HG02884 (cell line): ENCODE measurements around the gene MIB2.
"Not testable (repeated sequence)": the region's sequence is repeated elsewhere in the genome, so short reads cannot be mapped to it uniquely, and the experiment has no call there.

Experiments used
- ATAC-seq: cut with Tn5 transposase; IDR thresholded peaks from one replicate; pipeline ENCODE4 v1.9.1; 2021; ENCODE audit warnings: mild to moderate bottlenecking, moderate library complexity; ENCODE audit not compliant: unreplicated experiment

Gene MIB2

DNA sequence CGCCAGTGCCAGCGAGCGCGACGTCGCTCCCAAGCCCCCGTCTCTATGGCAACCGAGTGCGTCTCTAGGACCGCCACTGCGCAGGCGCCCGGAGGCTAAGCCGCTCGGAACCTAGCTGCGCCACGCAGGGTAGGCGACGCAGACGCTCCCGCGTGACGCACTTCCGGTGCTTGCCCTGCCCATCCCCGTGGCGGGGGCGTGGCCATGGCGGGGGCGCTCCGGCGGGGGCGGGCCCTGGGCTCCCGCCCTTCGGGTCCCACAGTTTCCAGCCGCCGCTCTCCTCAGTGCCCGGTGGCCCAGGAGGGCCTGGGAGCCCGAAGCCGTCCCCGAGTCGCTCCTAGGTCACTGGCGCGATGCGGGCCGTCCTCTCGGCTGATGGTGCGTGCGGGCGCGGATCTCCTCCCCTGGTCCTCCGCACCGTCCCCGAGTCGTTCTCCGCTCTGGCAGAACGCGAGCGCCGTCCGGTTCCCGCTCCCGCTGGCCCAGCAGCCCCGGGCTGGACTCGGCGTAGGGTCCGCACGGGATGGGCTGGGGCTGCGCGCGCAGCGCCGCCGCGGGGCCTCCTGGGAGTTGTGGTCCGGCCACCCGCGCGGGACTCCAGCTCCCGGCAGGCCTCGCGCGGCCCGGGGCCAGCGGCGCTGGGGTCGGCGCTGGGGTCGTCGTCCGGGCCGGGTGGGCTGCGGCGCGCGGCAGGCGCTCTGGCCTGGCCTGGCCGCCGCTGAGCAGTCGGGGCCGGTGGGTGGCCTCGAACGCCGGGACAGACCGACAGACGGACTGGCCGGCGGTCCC is at the start of gene MIB2:
Gene MIB2 (plus strand): TSS at position 245 of the 789 bp plus-strand sequence. CDS start 7,953 bp downstream, outside the sequence.
- peak; percentile 82 for ATAC-seq

DNA sequence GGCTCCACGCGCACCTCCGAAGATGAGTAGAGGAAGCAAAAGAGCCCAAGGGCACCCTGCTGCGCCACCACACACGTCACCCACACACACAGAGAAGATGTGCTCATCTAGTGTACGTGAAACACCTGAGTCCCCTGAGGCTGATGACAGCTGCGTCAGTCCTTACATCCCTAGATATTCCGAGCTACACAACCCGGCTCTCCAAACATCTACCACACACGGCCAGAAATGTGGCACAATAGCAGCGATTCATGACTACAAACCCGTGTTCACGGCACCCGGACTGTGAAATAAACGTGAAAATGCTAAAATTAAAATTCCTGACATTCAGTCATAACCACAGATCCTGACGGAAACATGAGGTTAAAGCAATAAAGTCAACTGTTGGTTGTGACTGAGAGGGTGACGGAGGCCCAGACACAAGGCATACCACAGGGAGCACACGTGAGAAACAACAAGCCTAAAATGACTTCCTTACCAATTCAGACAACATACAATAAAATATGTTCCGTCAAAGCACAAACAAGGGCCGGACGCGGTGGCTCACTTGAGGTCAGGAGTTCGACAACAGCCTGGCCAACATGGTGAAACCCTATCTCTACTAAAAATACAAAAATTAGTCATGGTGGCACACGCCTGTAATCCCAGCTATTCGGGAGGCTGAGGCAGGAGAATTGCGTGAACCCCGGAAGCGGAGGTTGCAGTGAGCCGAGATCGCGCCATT is 48.0 kb upstream of the MIB2 start:
- no peak for ATAC-seq

DNA sequence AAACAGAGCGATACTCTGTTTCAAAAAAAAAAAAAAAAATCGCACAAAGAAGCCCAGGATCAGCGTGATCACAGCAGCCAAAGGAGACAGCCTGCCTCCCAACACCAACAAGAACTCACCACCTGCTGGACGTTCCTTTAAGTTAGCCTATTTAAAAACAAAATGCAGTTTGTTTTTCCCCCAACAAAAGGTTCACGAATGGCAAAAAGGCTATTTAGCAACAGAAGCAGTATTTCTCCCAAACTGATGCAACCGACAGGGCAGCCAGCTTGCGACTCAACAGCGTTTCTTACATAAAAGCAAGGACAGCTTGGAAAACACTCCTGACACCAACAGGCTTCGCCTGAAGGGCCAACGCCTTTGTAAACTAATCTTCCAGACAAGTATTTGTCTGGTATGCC is 47.4 kb upstream of the MIB2 start:
- ATAC-seq, result no peak

DNA sequence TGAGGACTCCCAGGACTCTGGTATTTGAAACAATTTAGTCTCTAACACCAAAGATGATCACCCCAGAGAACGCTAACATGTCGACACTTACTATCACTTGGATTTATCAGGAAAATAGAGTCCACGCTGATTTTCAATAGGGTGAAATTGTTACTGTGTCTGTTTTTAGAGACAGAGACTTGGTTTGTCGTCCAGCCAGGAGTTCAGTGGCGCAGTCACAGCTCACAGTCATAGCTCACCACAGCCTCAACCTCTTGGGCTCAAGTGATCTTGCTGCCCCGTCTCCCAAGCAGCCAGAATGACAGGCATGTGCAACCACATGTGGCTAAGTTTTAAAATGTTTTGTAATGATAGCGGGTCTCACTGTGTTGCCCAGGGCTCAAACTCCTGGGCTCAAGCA is 46.0 kb upstream of the MIB2 start:
- no peak for ATAC-seq

DNA sequence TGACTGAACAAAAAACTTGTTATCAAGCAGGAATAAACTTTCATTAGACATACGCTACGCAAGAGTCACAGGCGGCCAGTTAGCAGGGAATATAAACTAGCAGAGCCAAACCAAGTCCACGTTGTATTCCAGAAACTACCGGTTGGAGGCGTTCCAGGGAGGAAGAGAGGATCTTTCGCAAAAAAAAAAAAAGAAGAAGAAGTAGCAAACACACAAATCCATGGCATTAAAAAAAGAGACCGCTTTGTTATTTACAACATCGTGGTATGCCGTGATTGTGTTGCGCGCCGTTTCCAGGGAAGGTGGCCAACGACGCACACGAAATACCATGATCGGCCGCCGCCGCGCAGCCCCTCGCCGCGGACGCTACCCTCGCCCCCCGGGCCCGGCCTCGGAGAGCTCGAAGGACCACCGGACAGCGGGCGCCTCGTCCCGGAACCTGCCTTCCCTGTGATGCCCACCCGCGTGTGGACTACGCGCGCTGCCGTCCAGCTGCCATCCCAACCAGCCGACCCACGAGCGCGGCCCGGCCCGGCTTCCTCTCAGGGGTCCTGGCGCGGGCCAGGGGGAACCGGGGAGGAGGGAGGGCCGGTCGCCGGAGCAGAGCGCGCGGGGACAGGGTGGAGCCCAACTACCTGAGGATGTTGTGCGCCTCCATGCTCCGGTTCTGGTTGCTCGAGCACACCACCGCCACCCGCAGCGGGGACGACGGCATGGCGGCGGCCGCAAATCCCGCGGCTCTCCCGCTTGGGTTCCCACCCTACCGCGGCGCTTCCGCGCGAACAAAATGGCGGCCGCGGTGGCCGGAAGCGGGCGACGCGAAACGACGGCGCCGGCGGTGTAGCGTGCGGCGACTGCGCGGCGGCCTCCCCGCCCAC is 41.2 kb upstream of the MIB2 start:
- peak; percentile 53 for ATAC-seq

DNA sequence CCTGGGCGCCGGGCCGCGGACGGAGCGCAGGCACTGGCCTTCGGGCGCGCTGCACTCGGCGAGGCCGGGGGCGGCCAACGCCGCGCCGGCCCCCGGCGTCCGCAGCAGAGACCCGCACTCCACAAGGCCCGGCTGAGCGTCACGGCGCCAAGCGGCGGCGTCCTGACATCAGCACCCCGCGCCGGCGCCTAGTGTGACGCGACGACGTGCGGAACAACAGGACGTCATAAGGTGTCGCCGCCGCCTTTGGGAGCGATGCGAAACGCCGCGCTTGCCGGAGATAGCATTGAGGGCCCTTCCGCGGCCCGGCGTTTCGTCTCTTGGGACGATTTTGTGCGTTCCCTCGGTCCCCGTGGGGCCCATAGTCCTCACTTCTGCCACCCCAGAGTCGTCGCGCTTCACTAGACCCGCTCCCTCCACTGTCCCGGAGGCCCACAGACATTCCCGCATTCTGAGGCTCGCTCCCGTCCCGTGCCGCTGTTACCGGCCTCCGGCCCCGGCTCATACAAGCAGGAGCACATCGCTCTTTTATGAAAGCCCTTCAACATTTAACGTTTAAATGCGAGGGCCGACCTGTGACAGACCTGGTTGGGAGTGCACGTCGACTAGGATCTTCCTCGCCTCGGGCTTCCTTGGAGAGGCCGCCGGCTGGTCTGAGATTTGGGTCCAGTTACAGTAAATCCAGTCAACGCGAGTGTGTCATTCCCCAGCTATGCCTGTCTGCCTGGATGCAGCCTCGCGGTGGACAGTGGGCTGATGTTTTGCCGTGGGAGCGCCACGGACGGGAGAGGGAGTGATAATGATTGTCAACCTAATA is 40.4 kb upstream of the MIB2 start, which contains the start of gene SSU72:
Gene SSU72 (minus strand): TSS at position 143 of the 817 bp plus-strand sequence. CDS start 306 bp downstream, outside the sequence.
- peak; percentile 74 for ATAC-seq

DNA sequence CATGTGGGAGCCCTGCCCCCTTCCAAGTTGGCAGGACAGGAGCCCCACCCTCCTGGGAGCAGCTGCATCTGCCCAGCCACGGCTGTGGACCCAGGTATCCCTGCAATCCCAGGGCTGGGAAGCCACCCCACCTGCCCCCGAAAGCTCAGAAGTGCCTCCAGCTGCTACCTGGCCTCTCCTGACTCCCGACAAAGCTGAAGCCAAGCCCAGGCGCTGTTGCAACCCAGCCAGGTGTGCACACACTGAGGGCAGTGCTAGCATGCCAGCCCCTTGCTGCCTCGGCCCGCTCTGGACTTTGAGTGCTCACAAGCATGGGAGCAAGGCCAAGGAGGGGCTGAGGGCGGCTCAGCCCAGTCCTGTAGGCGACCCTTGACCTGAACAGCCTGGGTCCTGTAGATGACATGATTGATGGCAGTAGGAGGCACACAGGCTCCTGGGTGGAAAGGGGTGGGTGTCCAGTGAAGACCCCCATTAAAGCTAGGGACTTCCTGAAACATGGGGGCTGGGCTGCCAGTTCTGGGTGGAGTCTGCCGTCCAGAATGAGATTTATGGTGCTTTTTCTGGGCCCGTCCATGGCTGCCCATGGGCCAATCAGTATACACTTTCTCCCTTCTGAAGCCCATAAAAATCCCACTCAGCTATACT is 37.8 kb upstream of the MIB2 start:
- ATAC-seq, result no peak

DNA sequence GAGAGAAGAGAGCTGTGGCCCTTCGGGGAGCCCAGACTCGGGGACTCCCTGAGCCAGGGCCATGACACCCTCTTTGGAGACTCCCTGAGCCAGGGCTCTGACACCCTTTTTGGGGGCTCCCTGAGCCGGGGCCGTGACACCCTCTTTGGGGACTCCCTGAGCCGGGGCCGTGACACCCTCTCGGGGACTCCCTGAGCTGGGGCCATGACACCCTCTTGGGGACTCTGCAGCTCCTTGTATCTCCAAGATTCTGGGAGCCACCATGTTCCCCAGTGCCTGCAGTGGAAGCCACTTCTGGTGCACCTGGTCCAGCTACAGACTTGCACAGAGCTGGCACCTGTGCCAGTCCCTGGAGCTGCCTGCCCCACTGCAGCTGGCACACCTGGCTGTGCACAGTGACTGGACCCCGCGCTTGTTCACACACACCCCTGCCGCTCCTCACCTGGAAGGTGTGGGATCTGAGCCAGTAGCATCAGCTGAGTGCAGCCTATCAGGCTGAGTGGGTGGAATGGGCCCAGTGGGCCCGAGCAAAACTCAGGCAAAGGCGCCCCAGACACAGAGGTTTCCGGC is 36.8 kb upstream of the MIB2 start:
- ATAC-seq, result no peak

DNA sequence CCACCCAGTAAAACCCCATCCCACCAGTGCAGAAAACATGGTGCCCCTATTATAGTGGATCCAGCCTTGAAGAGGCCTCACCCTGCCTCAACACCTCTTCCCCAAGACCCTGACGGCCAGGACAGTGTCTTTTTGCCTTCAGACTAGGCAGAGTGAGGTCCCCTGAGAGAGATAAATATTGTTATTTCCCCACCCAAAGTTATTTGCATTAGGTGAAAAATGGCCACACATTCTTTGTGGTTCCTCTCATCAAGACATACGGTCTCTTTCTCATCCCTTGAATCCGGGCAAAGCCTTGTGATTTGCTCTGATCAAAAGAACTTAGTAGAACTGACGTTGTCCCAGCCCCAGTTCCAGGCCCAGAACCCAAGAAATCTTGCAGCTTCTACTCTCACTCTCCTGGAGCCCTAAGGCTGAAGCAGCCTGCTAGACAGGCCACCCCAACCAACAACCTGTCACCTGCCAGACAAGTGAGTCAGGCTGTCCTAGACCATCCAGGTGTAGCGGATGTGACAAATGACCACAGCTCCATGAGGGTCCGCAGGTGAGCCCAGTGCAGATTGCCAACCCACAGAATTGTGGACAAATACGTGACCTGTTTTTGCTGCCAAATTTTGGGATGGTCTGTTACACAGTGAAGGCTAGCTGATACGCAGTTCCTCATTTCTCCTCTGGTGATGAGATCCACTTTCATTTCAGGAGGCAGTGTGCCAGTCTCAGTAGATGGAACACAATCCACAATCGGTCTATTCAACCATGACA is 32.5 kb upstream of the MIB2 start:
- no peak for ATAC-seq

DNA sequence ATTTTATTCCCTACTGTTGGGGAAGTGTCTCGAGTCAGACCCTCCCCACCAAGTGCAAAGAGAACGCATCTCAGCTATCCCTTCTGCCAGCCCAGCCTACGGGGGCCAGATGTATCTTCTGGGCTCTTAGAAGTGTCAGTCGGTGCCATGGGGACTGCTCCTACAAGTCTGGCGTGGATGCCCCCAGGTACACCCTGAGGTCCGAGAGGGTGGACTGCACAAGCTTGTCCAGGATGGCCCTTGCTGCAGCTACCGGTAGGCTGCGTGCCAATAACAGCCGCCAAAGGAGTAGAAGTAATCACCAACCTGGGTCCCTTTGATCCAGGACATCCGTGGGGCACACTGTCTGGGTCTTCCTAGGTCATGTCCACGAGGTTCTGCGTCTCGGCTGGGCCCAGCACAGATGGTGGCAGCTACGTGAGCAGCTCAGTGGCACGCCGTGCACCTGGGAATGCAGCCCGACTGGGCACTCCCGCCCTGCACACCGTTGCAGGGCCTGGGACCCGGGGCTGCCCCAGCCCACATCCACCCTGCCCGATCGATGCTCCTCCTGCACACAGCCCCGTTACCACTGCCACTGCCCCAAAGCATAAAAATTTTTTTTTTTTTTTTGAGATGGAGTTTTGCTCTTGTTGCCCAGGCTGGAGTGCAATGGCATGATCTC is 31.8 kb upstream of the MIB2 start:
- no peak for ATAC-seq

DNA sequence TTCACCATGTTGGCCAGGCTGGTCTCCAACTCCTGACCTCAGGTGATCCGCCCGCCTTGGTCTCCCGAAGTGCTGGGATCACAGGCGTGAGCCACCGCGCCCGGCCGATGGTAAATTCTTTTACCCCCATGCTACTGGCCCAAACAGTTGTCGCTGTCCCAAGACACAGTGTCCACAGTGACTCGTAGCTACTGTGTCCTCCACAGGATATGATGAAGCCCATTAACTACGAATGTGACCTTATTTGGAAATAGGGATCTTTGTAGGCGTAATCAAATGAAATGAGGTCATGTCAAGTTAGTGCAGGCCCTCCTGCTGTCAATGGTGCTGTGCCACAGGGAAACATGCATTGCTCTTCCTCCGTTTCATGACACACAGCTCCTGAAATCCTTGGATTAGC is 23.8 kb upstream of the MIB2 start:
- no peak for ATAC-seq

DNA sequence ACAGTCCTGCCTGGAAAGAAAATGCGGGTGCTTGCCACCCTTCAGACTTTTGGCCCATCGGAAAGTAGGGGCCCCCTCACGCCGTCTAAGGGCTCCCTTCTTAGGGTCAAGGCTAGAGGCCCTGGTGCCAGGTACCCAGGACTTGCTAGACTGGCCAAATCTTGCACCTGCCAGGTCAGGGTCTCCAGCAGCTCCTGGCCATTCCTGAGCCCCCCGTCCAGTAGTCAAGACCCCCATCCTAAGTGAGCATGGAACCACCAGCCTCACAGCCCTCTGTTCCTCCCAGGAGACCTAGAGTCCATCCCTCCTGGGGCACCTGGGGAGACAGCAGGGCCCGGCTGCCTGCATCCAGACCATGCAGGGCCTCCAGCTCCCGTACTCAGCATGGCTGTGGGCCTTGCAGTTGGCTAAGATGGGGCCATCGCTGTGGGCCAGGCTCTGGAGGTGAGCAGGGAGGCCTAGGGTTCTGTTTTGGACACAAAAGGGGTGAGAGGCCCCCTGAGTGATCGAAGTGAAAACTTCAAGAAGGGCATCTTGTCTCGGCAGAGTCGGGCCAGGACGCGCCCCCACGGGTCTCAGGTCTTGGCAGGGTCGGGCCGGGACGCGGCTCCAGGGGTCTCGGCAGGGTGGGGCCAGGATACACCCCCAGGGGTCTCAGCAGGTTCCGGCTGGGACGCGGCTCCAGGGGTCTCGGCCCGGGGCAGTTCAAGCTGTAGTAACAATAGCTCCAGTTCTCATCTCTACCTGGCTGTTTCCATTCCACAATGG is 21.3 kb upstream of the MIB2 start:
- ATAC-seq, result no peak

DNA sequence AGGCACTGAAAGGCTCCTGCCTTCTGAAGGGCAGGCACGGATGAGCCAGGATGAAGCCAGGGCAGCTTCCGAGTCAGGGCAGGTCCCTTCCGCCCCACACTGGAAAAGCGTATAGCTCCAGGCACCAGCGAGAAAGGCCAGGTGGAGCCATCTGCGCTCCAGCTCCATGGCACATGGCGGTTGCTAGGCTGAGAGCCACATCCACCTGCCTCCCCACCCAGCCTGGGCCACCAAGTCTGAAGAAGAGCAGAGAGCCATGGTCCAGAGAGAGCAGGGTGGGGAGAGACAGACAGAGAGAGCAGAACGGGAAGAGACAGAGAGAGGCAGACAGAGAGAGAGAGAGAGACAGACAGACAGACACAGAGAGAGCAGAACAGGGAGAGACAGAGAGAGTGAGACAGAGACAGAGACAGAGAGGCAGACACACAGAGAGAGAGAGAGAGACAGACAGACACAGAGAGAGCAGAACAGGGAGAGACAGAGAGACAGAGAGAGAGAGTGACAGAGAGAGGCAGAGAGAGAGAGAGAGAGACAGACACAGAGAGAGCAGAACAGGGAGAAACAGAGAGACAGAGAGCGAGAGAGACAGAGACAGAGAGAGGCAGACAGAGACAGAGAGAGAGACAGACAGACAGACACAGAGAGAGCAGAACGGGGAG is 20.6 kb upstream of the MIB2 start:
- ATAC-seq, result no peak

DNA sequence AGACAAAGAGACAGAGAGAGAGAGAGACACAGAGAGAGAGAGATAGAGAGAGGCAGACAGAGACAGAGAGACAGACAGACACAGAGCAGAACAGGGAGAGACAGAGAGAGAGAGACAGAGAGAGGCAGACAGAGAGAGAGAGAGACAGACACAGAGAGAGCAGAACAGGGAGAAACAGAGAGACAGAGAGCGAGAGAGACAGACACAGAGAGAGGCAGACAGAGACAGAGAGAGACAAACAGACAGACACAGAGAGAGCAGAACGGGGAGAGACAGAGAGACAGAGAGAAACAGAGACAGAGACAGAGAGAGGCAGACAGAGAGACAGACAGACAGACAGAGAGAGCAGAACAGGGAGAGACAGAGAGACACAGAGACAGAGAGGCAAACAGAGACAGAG is 20.0 kb upstream of the MIB2 start:
- ATAC-seq, result not testable (repeated sequence)

DNA sequence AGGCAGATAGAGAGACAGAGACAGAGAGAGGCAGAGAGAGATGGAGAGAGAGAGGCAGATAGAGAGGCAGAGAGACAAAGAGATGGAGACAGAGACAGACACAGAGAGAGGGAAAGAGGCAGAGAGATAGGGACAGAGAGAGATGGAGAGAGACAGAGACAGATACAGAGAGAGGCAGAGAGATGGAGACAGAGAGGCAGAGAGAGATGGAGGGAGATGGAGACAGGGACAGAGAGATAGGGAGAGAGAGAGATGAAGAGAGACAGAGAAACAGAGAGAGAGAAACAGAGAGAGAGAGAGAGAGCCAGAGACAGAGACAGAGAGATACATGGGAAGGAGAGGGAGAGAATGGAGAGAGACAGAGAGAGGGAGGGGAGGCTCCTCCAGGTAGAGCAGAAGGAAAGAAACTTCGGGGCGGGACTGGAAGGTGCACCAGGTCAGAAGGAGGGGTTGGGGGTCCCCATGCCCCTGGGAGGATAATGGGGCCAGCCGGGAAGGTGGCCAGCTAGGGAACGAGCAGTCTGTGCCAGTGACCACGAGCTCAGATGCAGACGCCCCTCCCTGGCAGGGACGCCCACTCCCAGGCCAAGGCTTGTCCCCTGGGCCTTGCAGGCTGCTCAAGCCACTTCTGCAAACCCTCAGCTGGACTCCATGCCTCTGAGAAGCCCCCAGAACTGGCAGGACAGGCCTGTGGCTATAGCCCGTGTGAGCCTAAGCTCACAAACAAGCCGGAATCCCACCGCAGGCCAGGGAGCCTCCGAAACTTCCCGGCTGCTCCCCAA is 18.6 kb upstream of the MIB2 start:
- ATAC-seq, result no peak

DNA sequence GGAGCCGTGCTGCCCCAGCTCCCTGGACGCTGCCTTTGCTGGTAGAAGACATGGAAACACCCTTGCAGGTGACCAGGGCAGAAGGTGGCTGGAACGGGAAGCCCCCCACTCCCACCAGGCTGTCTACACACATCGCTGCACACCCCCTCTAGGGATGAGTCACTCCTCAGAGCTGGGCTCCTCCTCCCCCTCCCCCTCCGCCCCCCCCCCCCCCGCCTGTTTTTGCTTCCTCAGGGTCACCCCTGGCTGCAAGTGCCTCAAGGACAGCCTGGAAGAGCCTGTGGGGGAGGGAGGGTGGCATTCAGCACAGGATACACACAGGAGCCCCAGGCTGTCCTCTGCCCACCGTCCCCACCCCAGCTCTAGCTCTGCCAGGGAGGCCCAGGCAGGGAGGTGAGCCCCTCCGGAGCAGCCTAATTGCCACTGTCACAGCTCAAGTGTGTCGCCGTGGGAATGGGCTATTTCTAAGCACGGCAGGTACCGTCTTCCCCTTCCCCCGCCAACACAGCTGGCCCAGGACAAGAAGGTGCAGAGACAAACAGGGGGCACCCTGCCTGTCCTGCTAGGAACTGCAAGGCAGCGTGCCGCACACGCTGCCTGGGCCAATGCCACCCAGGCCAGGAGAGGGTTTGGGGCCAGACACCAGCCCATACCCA is 17.9 kb upstream of the MIB2 start:
- ATAC-seq, result no peak
